ENCODE data around the gene PPP1R18.
"Not testable (repeated sequence)": the region's sequence is repeated elsewhere in the genome, so short reads cannot be mapped to it uniquely, and the experiment has no call there.

The PPP1R18 gene

GRCh38 chr6:30679765-30680535 lies 6.5 kb downstream of the PPP1R18 start:
- Histone ChIP-seq H3K4me3 (no peak overlapping the region), H3K27me3 (ENCODE audit: low read depth) (no peaks in the 10 kb centered on the region), H3K9me3 (no peaks in the 10 kb centered on the region), H3K4me1 (peaks cover 33% of the 10 kb centered on the region), H3K36me3 (replicated peaks) (peaks cover 33% of the 10 kb centered on the region)
- DNase-seq (ENCODE audit: low spot score in 2 of 2): no peak
- in situ Hi-C loops (cut with MboI; ENCODE audit: low sequenced_read_pairs): no loop called here

GRCh38 chr6:30678964-30679726 lies 7.3 kb downstream of the PPP1R18 start:
- in situ Hi-C loops (cut with MboI; ENCODE audit: low sequenced_read_pairs): no loop called here
- Histone ChIP-seq H3K4me1 (peaks cover 31% of the 10 kb centered on the region), H3K4me3 (no peak overlapping the region), H3K27me3 (ENCODE audit: low read depth) (no peaks in the 10 kb centered on the region), H3K9me3 (no peaks in the 10 kb centered on the region), H3K36me3 (replicated peaks) (peaks cover 33% of the 10 kb centered on the region)
- peak; percentile 66 to 91 for DNase-seq (ENCODE audit: low spot score in 2 of 2)

- Histone ChIP-seq H3K4me1 (peaks cover 16% of the 10 kb centered on the region), H3K27me3 (ENCODE audit: low read depth) (no peaks in the 10 kb centered on the region), H3K4me3 (no peak overlapping the region), H3K9me3 (no peaks in the 10 kb centered on the region), H3K36me3 (replicated peaks) (peaks cover 33% of the 10 kb centered on the region)
- DNase-seq (ENCODE audit: low spot score in 2 of 2): no peak
- in situ Hi-C loops (cut with MboI; ENCODE audit: low sequenced_read_pairs): no loop called here
Measured at GRCh38 chr6:30676660-30677285, 9.7 kb downstream of the PPP1R18 start.

- Histone ChIP-seq H3K4me3 (peak within 1 kb of the TSS; percentile 85), H3K9me3 (no peaks in the 10 kb centered on the region), H3K36me3 (replicated peaks) (peaks cover 24% of the 10 kb centered on the region), H3K27me3 (ENCODE audit: low read depth) (no peaks in the 10 kb centered on the region), H3K4me1 (peaks cover 19% of the 10 kb centered on the region)
- DNase-seq (ENCODE audit: low spot score in 2 of 2): peak; percentile 95 to 98
- in situ Hi-C loops (cut with MboI; ENCODE audit: low sequenced_read_pairs): loop anchor here (5.0 kb wide), 1 partner anchor 55 kb away; no protein-coding TSS in a partner anchor
Measured at GRCh38 chr6:30672445-30673253, 13.8 kb downstream of the PPP1R18 start, which contains the start of gene DHX16. TSS of gene DHX16 (minus strand) at chr6:30673006. CDS start at chr6:30672841, 165 bp downstream.

- Histone ChIP-seq H3K9me3 (no peaks in the 10 kb centered on the region), H3K4me1 (peaks cover 27% of the 10 kb centered on the region), H3K36me3 (replicated peaks) (peaks cover 21% of the 10 kb centered on the region), H3K27me3 (ENCODE audit: low read depth) (no peaks in the 10 kb centered on the region), H3K4me3 (no peak overlapping the region)
- in situ Hi-C loops (cut with MboI; ENCODE audit: low sequenced_read_pairs): loop anchor here (5.0 kb wide), 1 partner anchor 56 kb away; no protein-coding TSS in a partner anchor
- DNase-seq (ENCODE audit: low spot score in 2 of 2): peak in 1 of 2 experiments; percentile 37
Measured at GRCh38 chr6:30670760-30671527, 15.5 kb downstream of the PPP1R18 start.

GRCh38 chr6:30666300-30666699 lies 20.1 kb downstream of the PPP1R18 start:
- in situ Hi-C loops (cut with MboI; ENCODE audit: low sequenced_read_pairs); H3K9me3 ChIP-seq; H3K27me3 ChIP-seq (ENCODE audit: low read depth); DNase-seq (ENCODE audit: low spot score in 2 of 2); H3K4me3 ChIP-seq: not testable (repeated sequence)
- Histone ChIP-seq H3K36me3 (replicated peaks) (peaks cover 62% of the 10 kb centered on the region), H3K4me1 (peaks cover 20% of the 10 kb centered on the region)

GRCh38 chr6:30664994-30665767 lies 21.3 kb downstream of the PPP1R18 start:
- peaks cover 62% of the 10 kb centered on the region for H3K36me3 ChIP-seq (replicated peaks)
- in situ Hi-C loops (cut with MboI; ENCODE audit: low sequenced_read_pairs): no loop called here
- DNase-seq (ENCODE audit: low spot score in 2 of 2): no peak
- no peak overlapping the region for H3K4me3 ChIP-seq
- H3K9me3 ChIP-seq: no peaks in the 10 kb centered on the region
- H3K27me3 ChIP-seq (ENCODE audit: low read depth): no peaks in the 10 kb centered on the region
- peaks cover 20% of the 10 kb centered on the region for H3K4me1 ChIP-seq

- H3K4me3 ChIP-seq; in situ Hi-C loops (cut with MboI; ENCODE audit: low sequenced_read_pairs); H3K9me3 ChIP-seq; H3K27me3 ChIP-seq (ENCODE audit: low read depth); H3K4me1 ChIP-seq; DNase-seq (ENCODE audit: low spot score in 2 of 2): not testable (repeated sequence)
- H3K36me3 ChIP-seq (replicated peaks): peaks cover 88% of the 10 kb centered on the region
Measured at GRCh38 chr6:30657922-30658321, 28.5 kb downstream of the PPP1R18 start.

GRCh38 chr6:30657454-30657853 lies 29.0 kb downstream of the PPP1R18 start:
- no peak for DNase-seq (ENCODE audit: low spot score in 2 of 2)
- peaks cover 88% of the 10 kb centered on the region for H3K36me3 ChIP-seq (replicated peaks)

GRCh38 chr6:30656513-30656912 lies 29.9 kb downstream of the PPP1R18 start:
- no peaks in the 10 kb centered on the region for H3K4me1 ChIP-seq
- no peaks in the 10 kb centered on the region for H3K9me3 ChIP-seq
- in situ Hi-C loops (cut with MboI; ENCODE audit: low sequenced_read_pairs): no loop called here
- H3K36me3 ChIP-seq (replicated peaks): peaks cover 88% of the 10 kb centered on the region
- H3K27me3 ChIP-seq (ENCODE audit: low read depth): no peaks in the 10 kb centered on the region
- H3K4me3 ChIP-seq: no peak overlapping the region
- no peak for DNase-seq (ENCODE audit: low spot score in 2 of 2)

More at GRCh38 chr6:30657454-30657853, 29.0 kb downstream of the PPP1R18 start:
- Histone ChIP-seq H3K4me1 (no peaks in the 10 kb centered on the region), H3K4me3 (no peak overlapping the region), H3K9me3 (no peaks in the 10 kb centered on the region), H3K27me3 (ENCODE audit: low read depth) (no peaks in the 10 kb centered on the region)
- in situ Hi-C loops (cut with MboI; ENCODE audit: low sequenced_read_pairs): no loop called here

- in situ Hi-C loops (cut with MboI; ENCODE audit: low sequenced_read_pairs): no loop called here
- H3K27me3 ChIP-seq (ENCODE audit: low read depth): no peaks in the 10 kb centered on the region
- no peaks in the 10 kb centered on the region for H3K4me1 ChIP-seq
- no peak for DNase-seq (ENCODE audit: low spot score in 2 of 2)
- H3K4me3 ChIP-seq: no peak overlapping the region
- no peaks in the 10 kb centered on the region for H3K9me3 ChIP-seq
- peaks cover 91% of the 10 kb centered on the region for H3K36me3 ChIP-seq (replicated peaks)
Measured at GRCh38 chr6:30655743-30656094, 30.7 kb downstream of the PPP1R18 start.
